Natural killer cell (primary cell): ENCODE results near the gene FAM110D. TPM values are rescaled to one million over a fixed set of nuclear protein-coding genes. Genes with fewer than 3 reads are reported as not detected.

Experiments
- ATAC-seq, 3 donors: fragments of 150-1000 bp in 2 of 3; fragments of 200-7000 bp in 1 of 3; cut with Tn5 transposase; 1 replicate in 1 of 3; 2 replicates in 2 of 3; pipeline ENCODE4 v1.10.0; 2021; ENCODE audit warnings: mild to moderate bottlenecking in 2 of 3, moderate library complexity in 2 of 3
- DNase-seq, 2 donors: peaks; one replicate each; pipeline versions ENCODE4 v3.0.0 to v3.0.0-alpha.2; 2013 to 2021; ENCODE audit warnings: mixed read lengths in 1 of 2
- H3K27ac ChIP-seq: one replicate; pipeline ENCODE4 v1.5.1; 2013; ENCODE audit warnings: mild to moderate bottlenecking, low read length
- H3K27me3 ChIP-seq: one replicate; pipeline ENCODE4 v1.6.1; 2013; ENCODE audit warnings: low read length; ENCODE audit not compliant: control insufficient read depth, insufficient read depth
- H3K36me3 ChIP-seq: one replicate; pipeline ENCODE4 v1.6.1; 2013; ENCODE audit warnings: low read length; ENCODE audit not compliant: control insufficient read depth, insufficient read depth
- H3K4me1 ChIP-seq: one replicate; pipeline ENCODE4 v1.6.1; 2013; ENCODE audit warnings: low read length; ENCODE audit not compliant: control insufficient read depth, insufficient read depth
- H3K4me3 ChIP-seq: one replicate; pipeline ENCODE4 v1.5.1; 2013; ENCODE audit warnings: low read length
- H3K9me3 ChIP-seq: one replicate; pipeline ENCODE4 v1.6.1; 2013; ENCODE audit warnings: low read length; ENCODE audit not compliant: control insufficient read depth, insufficient read depth
- H3K27ac Mint-ChIP-seq, 2 donors: one replicate each; pipeline ENCODE4 v1.8.0; 2022; ENCODE audit warnings: mild to moderate bottlenecking in 2 of 2, mixed read lengths in 2 of 2, moderate library complexity in 1 of 2
- H3K27me3 Mint-ChIP-seq, 2 donors: one replicate each; pipeline ENCODE4 v1.8.0; 2022; ENCODE audit warnings: low read depth in 2 of 2, mixed read lengths in 2 of 2
- H3K36me3 Mint-ChIP-seq: one replicate; pipeline ENCODE4 v1.8.0; 2022; ENCODE audit warnings: mixed read lengths
- H3K4me1 Mint-ChIP-seq, 2 donors: one replicate each; pipeline ENCODE4 v1.8.0; 2022; ENCODE audit warnings: mixed read lengths in 2 of 2
- H3K4me3 Mint-ChIP-seq: one replicate; pipeline ENCODE4 v1.8.0; 2022; ENCODE audit warnings: mild to moderate bottlenecking, moderate library complexity, mixed read lengths
- H3K9me3 Mint-ChIP-seq, 2 donors: one replicate each; pipeline ENCODE4 v1.8.0; 2022; ENCODE audit warnings: mixed read lengths in 2 of 2
- WGBS: methylation state at CpG from one replicate; pipeline ENCODE4 v1.1.7; 2013; ENCODE audit warnings: missing lambda C conversion rate; ENCODE audit not compliant: insufficient coverage; 5-methylcytosine and 5-hydroxymethylcytosine counted together
- intact Hi-C: fragments of 100-400 bp; cut with micrococcal nuclease; formaldehyde crosslinking; loops from one replicate; pipeline ENCODE4 v1.14.2; 2022
- total RNA-seq, 4 donors: library from RNA; stranded (reverse); fragments of 120-200 nt in 1 of 4; gene quantifications; one replicate each; pipeline versions ENCODE4 v1.2.3 to v1.2.4, GENCODE V29; 2013 to 2022
- TF ChIP-seq, protein P1 (sequence below): fragments of 200-600 bp; IDR thresholded peaks from one replicate; pipeline ENCODE4 v1.8.0; 2022; ENCODE audit warnings: antibody characterized with exemption

The FAM110D gene
- total RNA-seq, 3 donors from 2014 or later (not counting 1 experiment from before 2014, with no cell fraction given) = not detected

DNA sequence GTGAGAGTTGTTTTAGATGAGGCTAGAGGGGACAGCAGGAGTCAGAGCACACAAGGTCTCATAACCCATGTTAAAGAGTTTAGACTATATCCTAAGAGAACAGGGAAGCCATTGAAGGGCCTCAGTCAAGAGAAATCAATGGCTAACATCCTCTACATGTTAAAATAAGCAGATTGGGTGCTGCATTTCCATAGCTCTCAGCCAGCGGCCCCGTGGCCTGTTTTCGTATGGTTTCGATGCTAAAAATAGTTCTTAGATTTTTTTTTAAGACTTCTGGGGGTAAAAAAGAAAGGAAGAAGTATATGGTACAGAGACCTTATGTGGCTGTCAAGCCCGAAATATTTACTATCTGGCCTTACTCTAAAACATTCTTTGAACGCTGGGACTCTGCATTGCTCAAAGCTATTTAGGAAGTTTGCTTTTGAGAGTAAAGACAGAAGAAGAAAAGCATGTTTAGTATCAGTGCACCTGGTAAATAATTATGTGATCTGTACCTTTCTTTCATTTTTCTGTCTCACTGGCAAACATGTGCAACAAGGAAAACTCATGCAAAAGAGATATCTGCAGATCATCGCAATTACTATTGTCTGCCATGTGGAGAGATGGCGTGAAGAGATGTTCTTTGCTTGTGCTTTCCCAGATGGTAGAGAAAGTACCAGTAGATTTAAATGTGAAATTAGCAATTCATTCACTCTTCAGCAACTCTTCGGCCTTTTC lies 38.8 kb upstream of the FAM110D start:
- DNase-seq (no peak), ATAC-seq (no peak)
- H3K4me1 Mint-ChIP-seq = peaks cover 5 to 9% of the 10 kb centered on the region in 2 donors

DNA sequence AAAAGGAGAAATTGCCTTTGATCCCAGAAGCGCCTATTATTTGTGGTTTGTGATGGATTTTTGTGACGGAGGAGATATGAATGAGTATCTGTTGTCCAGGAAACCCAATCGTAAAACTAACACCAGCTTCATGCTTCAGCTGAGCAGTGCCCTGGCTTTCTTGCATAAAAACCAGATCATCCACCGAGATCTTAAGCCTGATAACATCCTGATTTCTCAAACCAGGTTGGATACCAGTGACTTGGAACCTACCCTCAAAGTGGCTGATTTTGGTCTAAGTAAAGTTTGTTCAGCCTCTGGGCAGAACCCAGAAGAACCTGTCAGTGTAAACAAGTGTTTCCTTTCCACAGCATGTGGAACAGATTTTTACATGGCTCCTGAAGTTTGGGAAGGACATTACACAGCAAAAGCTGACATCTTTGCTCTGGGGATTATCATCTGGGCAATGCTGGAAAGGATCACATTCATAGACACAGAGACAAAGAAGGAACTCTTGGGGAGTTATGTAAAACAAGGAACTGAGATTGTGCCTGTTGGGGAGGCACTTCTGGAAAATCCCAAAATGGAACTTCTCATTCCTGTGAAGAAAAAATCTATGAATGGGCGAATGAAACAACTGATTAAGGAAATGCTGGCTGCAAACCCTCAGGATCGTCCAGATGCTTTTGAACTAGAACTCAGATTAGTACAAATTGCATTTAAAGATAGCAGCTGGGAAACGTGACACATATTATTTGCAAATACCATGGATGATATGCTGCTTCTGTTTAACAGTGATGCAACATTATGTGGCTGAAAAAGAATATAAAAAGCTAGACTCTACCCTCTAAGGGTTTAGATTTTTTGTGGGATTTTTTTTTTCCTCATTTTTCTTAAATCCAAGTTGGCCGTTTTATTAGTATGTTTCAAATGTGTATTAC lies 36.8 kb upstream of the FAM110D start:
- Mint-ChIP-seq H3K36me3 (no peaks in the 10 kb centered on the region), H3K27me3 (peaks cover 3 to 7% of the 10 kb centered on the region in 2 donors), H3K4me1 (peaks cover 16 to 22% of the 10 kb centered on the region in 2 donors), H3K27ac (no peak overlapping the region), H3K9me3 (no peaks in the 10 kb centered on the region), H3K4me3 (no peak overlapping the region)
- TF ChIP-seq, protein P1, sequence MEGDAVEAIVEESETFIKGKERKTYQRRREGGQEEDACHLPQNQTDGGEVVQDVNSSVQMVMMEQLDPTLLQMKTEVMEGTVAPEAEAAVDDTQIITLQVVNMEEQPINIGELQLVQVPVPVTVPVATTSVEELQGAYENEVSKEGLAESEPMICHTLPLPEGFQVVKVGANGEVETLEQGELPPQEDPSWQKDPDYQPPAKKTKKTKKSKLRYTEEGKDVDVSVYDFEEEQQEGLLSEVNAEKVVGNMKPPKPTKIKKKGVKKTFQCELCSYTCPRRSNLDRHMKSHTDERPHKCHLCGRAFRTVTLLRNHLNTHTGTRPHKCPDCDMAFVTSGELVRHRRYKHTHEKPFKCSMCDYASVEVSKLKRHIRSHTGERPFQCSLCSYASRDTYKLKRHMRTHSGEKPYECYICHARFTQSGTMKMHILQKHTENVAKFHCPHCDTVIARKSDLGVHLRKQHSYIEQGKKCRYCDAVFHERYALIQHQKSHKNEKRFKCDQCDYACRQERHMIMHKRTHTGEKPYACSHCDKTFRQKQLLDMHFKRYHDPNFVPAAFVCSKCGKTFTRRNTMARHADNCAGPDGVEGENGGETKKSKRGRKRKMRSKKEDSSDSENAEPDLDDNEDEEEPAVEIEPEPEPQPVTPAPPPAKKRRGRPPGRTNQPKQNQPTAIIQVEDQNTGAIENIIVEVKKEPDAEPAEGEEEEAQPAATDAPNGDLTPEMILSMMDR = no peak
- ATAC-seq (no peak), DNase-seq (no peak)
- Histone ChIP-seq H3K4me3 (no peak overlapping the region), H3K4me1 (peaks cover 7% of the 10 kb centered on the region), H3K9me3 (no peaks in the 10 kb centered on the region), H3K27ac (no peak overlapping the region), H3K36me3 (peaks cover 21% of the 10 kb centered on the region), H3K27me3 (no peaks in the 10 kb centered on the region)
- intact Hi-C loops = no loop called here
- 88% methylated on average over 7 of the region's 8 CpGs for WGBS

More for the DNA sequence above, 38.8 kb upstream of the FAM110D start:
- H3K36me3 ChIP-seq = peaks cover 23% of the 10 kb centered on the region
- no peak overlapping the region for H3K4me3 ChIP-seq
- WGBS = 74% methylated on average over 7 of the region's 9 CpGs
- no peaks in the 10 kb centered on the region for H3K36me3 Mint-ChIP-seq
- no peak overlapping the region for H3K27ac ChIP-seq
- H3K27me3 ChIP-seq = no peaks in the 10 kb centered on the region
- no peaks in the 10 kb centered on the region for H3K9me3 Mint-ChIP-seq
- TF ChIP-seq, protein P1 = no peak
- no peak overlapping the region for H3K27ac Mint-ChIP-seq
- intact Hi-C loops = loop anchor here (10.0 kb wide), 1 partner anchor 425 kb away; no protein-coding TSS in a partner anchor
- H3K4me3 Mint-ChIP-seq = no peak overlapping the region
- no peaks in the 10 kb centered on the region for H3K9me3 ChIP-seq
- H3K27me3 Mint-ChIP-seq = no peaks in the 10 kb centered on the region
- H3K4me1 ChIP-seq = no peaks in the 10 kb centered on the region

DNA sequence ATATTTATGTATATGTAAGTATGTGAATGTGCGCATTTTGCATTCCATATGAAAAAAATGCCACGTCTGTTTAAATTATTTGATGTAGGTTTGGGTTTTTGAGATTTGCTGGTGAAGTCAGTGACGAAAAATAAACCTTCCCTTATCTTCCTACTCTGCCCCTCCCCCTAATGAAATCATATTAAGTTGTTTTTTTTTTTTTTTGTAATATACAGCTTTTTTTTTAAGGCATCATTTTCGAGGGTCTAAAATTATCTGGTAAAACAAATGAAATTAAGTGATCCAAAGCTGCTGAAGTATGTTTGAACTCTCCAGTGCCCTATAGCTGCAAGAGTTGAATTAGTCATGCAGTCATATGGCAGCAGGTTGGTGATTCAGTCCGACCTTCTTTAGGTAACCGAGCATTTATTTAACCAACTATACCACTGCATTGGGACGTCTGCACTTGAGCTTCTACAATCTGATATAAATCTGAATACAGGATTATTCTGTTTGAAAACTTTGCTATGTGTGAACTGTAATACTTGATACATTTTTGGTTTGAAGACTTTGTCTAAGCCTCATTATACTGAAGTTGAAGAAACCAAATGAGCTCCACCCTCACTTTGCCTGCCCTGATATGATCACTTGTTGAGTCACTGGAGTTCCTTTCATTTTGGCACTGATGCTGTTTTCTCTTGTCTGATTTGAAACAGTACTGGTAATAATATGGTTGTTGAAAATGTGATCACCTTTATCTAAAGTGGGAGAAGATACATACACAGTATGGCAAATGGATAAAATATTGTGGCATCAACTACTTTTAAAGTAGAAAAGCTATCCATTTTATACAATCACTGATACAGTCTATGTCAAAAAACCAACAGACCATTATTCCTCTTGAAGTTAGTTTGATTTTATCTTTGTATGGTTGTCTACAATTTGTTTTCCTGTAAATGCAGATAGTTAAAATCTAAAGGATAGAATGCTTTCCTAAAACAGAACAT lies 35.6 kb upstream of the FAM110D start:
- Histone ChIP-seq H3K27me3 (peaks cover 8% of the 10 kb centered on the region), H3K9me3 (no peaks in the 10 kb centered on the region), H3K4me3 (no peak overlapping the region), H3K36me3 (peaks cover 14% of the 10 kb centered on the region), H3K4me1 (peaks cover 15% of the 10 kb centered on the region), H3K27ac (no peak overlapping the region)
- ATAC-seq (no peak), DNase-seq (peak in 1 of 2 donors; percentile 28)
- Mint-ChIP-seq H3K9me3 (no peaks in the 10 kb centered on the region), H3K27ac (no peak overlapping the region), H3K4me3 (no peak overlapping the region), H3K36me3 (no peaks in the 10 kb centered on the region), H3K4me1 (peaks cover 27 to 32% of the 10 kb centered on the region in 2 donors), H3K27me3 (peaks cover 13 to 18% of the 10 kb centered on the region in 2 donors)
- TF ChIP-seq, protein P1 = no peak
- intact Hi-C loops = no loop called here
- 82% methylated on average over 3 of the region's 7 CpGs for WGBS
